EL (cell line): ENCODE results near the gene PIP4K2A.
"Not testable (repeated sequence)": the region's sequence is repeated elsewhere in the genome, so short reads cannot be mapped to it uniquely, and the experiment has no call there.

Experiments
- DNase-seq: peaks from one replicate; pipeline ENCODE4 v3.0.0-alpha.2; 2016

PIP4K2A gene

DNA sequence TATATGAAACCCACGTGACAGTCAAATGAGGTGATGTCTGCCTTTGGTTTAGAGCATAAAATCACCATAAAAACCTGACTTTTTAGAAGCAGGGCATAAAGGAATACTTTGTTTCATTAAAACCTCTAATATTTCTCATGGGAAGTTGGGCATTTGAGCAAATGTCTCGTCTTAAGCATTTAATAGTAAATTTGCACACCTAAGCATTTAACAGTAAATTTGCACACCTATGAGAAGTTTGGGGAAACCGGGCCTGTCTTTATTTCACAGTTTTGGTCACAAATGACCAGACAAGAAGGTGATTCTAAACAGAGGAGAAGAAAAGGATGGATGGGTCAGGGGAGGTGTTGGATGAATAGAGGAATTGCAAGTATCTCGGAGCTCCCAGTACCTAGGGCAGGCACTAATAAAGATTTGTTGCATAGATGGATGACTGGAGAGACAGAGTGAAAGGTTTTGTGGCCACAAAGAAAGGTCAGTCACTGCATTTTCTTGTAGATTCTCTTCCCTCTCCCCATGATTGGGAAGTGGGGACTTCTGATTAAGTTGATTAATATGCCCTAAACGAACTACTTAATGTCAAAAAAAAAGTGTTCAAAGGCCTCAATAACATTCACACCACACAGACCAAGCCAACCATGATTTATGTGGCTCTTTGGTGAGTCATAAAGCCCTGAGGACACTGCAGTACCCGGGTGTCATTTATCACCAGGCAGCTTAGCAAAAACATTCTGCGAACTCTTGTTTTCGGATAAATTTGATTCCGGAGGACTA lies 210.9 kb downstream of the PIP4K2A start:
- peak; percentile 15 for DNase-seq

- DNase-seq = no peak
Measured at GRCh38 chr10:22501863-22502262, 212.5 kb downstream of the PIP4K2A start.

DNA sequence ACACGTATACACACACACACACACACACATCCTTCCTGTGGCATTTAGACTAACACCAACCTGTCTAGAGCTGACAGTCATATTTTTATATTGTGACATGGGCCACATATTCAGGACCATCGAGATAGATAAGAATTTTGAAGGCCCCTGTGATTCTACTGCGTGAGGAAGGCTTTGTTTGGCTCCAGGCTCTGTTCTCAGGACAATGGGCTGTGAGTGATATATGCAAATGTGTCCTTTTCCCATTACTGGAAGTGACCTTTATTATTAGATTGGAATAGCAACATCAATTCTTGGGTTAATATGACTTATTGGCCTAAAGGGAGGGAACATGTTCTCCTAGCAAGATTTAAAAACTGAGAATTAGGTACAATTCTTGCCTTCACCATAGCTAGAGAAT lies 213.0 kb downstream of the PIP4K2A start:
- DNase-seq = no peak

- DNase-seq = no peak
Measured at GRCh38 chr10:22500656-22501340, 213.6 kb downstream of the PIP4K2A start.

- DNase-seq = not testable (repeated sequence)
Measured at GRCh38 chr10:22499973-22500372, 214.4 kb downstream of the PIP4K2A start.

GRCh38 chr10:22495396-22495795 lies 219.0 kb downstream of the PIP4K2A start:
- DNase-seq = no peak

DNA sequence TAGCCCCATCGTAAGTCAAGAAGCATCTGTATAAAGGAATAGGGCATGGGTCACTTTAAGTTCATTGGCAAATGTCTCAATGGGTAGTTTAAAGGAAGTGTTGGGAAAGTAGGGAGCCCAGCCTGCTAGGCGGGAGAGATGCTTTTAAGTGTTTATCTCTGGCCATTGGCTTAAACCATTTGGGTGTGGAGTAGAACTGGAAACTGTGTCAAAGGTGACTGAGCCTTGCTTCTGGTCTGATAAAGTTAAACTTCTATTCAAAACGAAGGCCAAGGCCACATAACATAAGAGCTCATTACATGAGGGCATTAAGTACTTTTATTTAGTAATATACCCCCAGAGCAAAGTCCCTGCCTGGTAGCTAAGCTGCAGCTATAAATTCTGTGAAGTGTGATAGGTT lies 220.4 kb downstream of the PIP4K2A start:
- no peak for DNase-seq

DNA sequence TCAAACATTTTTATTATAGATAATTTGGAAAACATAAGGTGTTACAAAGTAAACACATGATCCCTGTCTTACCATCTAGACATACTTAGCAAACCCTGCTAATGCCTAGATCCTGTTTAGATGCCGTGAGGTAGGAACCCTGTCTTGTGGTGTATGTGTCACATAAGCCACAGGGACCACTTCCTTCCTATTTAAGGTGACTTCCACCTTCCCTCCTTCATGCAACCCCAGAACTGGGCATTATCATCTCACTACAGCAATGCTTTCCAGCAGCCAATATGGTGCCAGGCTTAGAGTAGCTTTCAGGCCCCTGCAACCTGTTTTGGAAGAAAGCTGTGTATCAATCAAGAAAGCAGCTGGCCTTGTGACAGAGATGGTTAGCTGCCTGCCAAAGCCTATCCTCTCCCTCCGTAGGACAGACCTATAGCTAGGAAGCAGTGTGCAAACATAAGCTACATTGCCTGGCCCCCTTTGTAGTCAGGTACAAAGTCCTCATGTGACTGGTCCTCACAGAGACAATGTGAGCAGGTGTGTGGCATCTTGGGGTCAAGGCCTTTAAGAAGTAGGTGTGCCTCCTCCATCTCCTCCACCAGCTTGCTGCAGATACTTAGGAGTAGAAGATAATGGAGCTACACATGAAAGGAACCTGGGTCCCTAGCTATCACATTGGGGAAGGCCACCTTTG lies 222.3 kb downstream of the PIP4K2A start:
- no peak for DNase-seq

- no peak for DNase-seq
Measured at GRCh38 chr10:22491480-22491879, 222.9 kb downstream of the PIP4K2A start.

- no peak for DNase-seq
Measured at GRCh38 chr10:22489975-22490374, 224.4 kb downstream of the PIP4K2A start.

- DNase-seq = no peak
Measured at GRCh38 chr10:22489467-22489866, 224.9 kb downstream of the PIP4K2A start.

GRCh38 chr10:22486431-22486830 lies 227.9 kb downstream of the PIP4K2A start:
- DNase-seq = no peak
